HepG2 (cell line): ENCODE results near the gene SLC16A11. TPM values are rescaled to one million over a fixed set of nuclear protein-coding genes. Genes with fewer than 3 reads are reported as not detected.

ENCODE experiments used
- AGO1 ChIP-seq: fragments of 200-400 bp; formaldehyde crosslinking; IDR thresholded peaks from 2 replicates; pipeline ENCODE4 v1.6.1; 2017; ENCODE audit warnings: mild to moderate bottlenecking, low read depth, low read length, moderate library complexity; ENCODE audit not compliant: poor library complexity, severe bottlenecking
- ARNTL ChIP-seq: sonication (generic); formaldehyde crosslinking; IDR thresholded peaks from 2 replicates; pipeline ENCODE4 v1.4.0; 2020; ENCODE audit warnings: mild to moderate bottlenecking, missing genetic modification reagents
- GABPB1 ChIP-seq: IDR thresholded peaks from 2 replicates; pipeline ENCODE4 v1.6.1; 2016; ENCODE audit warnings: mild to moderate bottlenecking, missing genetic modification reagents, moderate library complexity, missing compliant biosample characterization
- IRF2 ChIP-seq: IDR thresholded peaks from 2 replicates; pipeline ENCODE4 v1.6.1; 2018; ENCODE audit warnings: missing genetic modification reagents, missing compliant biosample characterization
- JDP2 ChIP-seq: sonication (generic); formaldehyde crosslinking; IDR thresholded peaks from 2 replicates; pipeline ENCODE4 v1.8.1; 2022; ENCODE audit warnings: missing genetic modification reagents, borderline replicate concordance
- POLR2A ChIP-seq, 2 experiments: IDR thresholded peaks; 2 replicates each; pipeline ENCODE4 v1.6.1; 2011; ENCODE audit warnings: low read depth in 2 of 2, low read length in 2 of 2, mild to moderate bottlenecking in 1 of 2, moderate library complexity in 1 of 2; ENCODE audit not compliant: insufficient read depth in 1 of 2
- SRY ChIP-seq: sonication (generic); formaldehyde crosslinking; IDR thresholded peaks from 2 replicates; pipeline ENCODE4 v1.8.0; 2022; ENCODE audit warnings: mild to moderate bottlenecking, missing genetic modification reagents
- SSRP1 ChIP-seq: IDR thresholded peaks from 2 replicates; pipeline ENCODE4 v1.6.1; 2016; ENCODE audit warnings: control low read depth
- TEAD2 ChIP-seq: sonication (generic); formaldehyde crosslinking; IDR thresholded peaks from 2 replicates; pipeline ENCODE4 v1.9.0; 2021; ENCODE audit warnings: missing genetic modification reagents
- ZBTB8A ChIP-seq: sonication (generic); formaldehyde crosslinking; IDR thresholded peaks from 2 replicates; pipeline ENCODE4 v1.4.0; 2020; ENCODE audit warnings: mild to moderate bottlenecking, low read depth, missing genetic modification reagents, borderline replicate concordance
- ZNF234 ChIP-seq: sonication (generic); formaldehyde crosslinking; conservative IDR thresholded peaks from 2 replicates; pipeline ENCODE4 v1.5.1; 2020; ENCODE audit warnings: mild to moderate bottlenecking, missing genetic modification reagents
- polyA plus RNA-seq, 8 experiments: library from polyadenylated mRNA; depleted of rRNA in 3 of 8; stranded (reverse) in 7 of 8; unstranded in 1 of 8; fragments of >200 nt; fragmentation: Illumina TruSeq in 4 of 8; extraction: Trizol in 4 of 8; gene quantifications; 2 replicates each; pipeline versions ENCODE4 v1.2.1 to v1.2.3, GENCODE V29; 2011 to 2016; ENCODE audit warnings: low read depth in 4 of 8, missing spikeins in 1 of 8, mixed read lengths in 1 of 8; ENCODE audit not compliant: insufficient read depth in 1 of 8
- total RNA-seq, 5 experiments: library from RNA; depleted of rRNA; stranded (reverse); fragments of >200 nt; fragmentation: Illumina TruSeq; extraction: Trizol; gene quantifications; 2 replicates each; pipeline ENCODE4 v1.2.3, GENCODE V29; 2016; ENCODE audit warnings: low read depth in 1 of 5
- TF ChIP-seq, protein P1 (sequence below): sonication (generic); formaldehyde crosslinking; IDR thresholded peaks from 2 replicates; pipeline ENCODE4 v1.8.1; 2023; ENCODE audit warnings: missing genetic modification reagents, inconsistent platforms, borderline replicate concordance
- TF ChIP-seq, protein P2 (sequence below): sonication (generic); formaldehyde crosslinking; conservative IDR thresholded peaks from 2 replicates; pipeline ENCODE4 v1.4.0; 2020; ENCODE audit warnings: missing genetic modification reagents
- TF ChIP-seq, protein P3 (sequence below): sonication (generic); formaldehyde crosslinking; IDR thresholded peaks from 2 replicates; pipeline ENCODE4 v1.5.1; 2020; ENCODE audit warnings: missing genetic modification reagents, mild to moderate bottlenecking, borderline replicate concordance
- TF ChIP-seq, protein P4 (sequence below): sonication (generic); formaldehyde crosslinking; IDR thresholded peaks from 2 replicates; pipeline ENCODE4 v1.4.0; 2020; ENCODE audit warnings: missing genetic modification reagents
- TF ChIP-seq, protein P5 (sequence below): sonication (generic); formaldehyde crosslinking; IDR thresholded peaks from 2 replicates; pipeline ENCODE4 v1.5.0; 2020; ENCODE audit warnings: missing genetic modification reagents
- TF ChIP-seq, protein P6 (sequence below): IDR thresholded peaks from 2 replicates; pipeline ENCODE4 v1.6.1; 2018; ENCODE audit warnings: missing genetic modification reagents, mild to moderate bottlenecking, missing compliant biosample characterization

SLC16A11 gene
- total and polyA plus RNA-seq, 2 of the 13 experiments (the other 11 are each of a cell fraction or from before 2014, with no cell fraction given): not detected

DNA sequence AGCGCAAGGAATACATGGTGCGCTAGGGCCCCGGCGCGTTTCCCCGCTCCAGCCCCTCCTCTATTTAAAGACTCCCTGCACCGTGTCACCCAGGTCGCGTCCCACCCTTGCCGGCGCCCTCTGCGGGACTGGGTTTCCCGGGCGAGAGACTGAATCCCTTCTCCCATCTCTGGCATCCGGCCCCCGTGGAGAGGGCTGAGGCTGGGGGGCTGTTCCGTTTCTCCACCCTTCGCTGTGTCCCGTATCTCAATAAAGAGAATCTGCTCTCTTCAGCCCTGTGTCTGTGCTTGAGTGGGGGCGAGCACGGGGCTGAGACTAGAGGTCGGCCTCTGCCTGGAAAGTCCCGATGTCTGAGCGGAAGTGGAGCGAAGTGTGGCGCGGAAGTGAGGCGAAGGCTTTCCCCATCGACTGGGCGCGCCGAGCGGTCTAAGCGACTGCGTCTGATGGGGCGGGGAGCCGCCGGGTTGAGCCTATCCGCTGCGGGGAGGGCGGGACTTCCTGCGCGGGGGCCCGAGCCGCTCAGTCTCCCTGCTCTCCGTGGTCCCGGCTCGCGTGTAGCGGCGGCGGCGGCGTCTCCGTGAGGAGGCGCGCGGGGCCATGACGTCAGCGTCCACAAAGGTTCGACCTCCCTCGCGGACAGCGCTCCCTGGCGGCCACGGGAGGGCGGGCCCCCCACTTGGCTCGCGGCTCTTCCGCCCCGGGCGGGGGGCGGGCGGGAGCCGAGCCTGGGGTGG, 29.5 kb downstream of the SLC16A11 start (continued):
- TF ChIP-seq, protein P1, sequence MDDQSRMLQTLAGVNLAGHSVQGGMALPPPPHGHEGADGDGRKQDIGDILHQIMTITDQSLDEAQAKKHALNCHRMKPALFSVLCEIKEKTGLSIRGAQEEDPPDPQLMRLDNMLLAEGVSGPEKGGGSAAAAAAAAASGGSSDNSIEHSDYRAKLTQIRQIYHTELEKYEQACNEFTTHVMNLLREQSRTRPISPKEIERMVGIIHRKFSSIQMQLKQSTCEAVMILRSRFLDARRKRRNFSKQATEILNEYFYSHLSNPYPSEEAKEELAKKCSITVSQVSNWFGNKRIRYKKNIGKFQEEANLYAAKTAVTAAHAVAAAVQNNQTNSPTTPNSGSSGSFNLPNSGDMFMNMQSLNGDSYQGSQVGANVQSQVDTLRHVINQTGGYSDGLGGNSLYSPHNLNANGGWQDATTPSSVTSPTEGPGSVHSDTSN (CRISPR knock-in tag): no peak
- TF ChIP-seq, protein P2, sequence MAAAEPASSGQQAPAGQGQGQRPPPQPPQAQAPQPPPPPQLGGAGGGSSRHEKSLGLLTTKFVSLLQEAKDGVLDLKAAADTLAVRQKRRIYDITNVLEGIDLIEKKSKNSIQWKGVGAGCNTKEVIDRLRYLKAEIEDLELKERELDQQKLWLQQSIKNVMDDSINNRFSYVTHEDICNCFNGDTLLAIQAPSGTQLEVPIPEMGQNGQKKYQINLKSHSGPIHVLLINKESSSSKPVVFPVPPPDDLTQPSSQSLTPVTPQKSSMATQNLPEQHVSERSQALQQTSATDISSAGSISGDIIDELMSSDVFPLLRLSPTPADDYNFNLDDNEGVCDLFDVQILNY (CRISPR knock-in tag): no peak
- TF ChIP-seq, protein P3, sequence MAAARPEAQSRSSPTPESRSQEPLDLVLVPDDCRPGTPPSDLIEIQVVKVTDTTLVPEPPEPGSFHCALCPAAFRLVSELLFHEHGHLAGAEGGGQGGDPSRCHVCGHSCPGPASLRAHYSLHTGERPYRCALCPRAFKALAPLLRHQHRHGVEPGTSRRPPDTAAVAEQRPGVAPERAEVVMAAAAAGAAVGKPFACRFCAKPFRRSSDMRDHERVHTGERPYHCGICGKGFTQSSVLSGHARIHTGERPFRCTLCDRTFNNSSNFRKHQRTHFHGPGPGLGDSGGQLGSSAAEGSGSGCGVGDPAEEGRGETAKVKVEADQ: peak; percentile 61; the same call in 1 of the 2 replicates
- TF ChIP-seq IRF2 (CRISPR knock-in tag): peak; percentile 58; the same call in 1 of the 2 replicates
- TF ChIP-seq JDP2 (CRISPR knock-in tag): no peak
- no peak for TF ChIP-seq SSRP1
- no peak for TF ChIP-seq ZBTB8A
- peak; percentile 85 to 92 for TF ChIP-seq POLR2A (IDR thresholded peaks at IDR 0.05; ENCODE audit: insufficient read depth in 1 of 2, low read depth in 2 of 2, low read length in 2 of 2)
- peak; percentile 90 for TF ChIP-seq SRY
- TF ChIP-seq, protein P4, sequence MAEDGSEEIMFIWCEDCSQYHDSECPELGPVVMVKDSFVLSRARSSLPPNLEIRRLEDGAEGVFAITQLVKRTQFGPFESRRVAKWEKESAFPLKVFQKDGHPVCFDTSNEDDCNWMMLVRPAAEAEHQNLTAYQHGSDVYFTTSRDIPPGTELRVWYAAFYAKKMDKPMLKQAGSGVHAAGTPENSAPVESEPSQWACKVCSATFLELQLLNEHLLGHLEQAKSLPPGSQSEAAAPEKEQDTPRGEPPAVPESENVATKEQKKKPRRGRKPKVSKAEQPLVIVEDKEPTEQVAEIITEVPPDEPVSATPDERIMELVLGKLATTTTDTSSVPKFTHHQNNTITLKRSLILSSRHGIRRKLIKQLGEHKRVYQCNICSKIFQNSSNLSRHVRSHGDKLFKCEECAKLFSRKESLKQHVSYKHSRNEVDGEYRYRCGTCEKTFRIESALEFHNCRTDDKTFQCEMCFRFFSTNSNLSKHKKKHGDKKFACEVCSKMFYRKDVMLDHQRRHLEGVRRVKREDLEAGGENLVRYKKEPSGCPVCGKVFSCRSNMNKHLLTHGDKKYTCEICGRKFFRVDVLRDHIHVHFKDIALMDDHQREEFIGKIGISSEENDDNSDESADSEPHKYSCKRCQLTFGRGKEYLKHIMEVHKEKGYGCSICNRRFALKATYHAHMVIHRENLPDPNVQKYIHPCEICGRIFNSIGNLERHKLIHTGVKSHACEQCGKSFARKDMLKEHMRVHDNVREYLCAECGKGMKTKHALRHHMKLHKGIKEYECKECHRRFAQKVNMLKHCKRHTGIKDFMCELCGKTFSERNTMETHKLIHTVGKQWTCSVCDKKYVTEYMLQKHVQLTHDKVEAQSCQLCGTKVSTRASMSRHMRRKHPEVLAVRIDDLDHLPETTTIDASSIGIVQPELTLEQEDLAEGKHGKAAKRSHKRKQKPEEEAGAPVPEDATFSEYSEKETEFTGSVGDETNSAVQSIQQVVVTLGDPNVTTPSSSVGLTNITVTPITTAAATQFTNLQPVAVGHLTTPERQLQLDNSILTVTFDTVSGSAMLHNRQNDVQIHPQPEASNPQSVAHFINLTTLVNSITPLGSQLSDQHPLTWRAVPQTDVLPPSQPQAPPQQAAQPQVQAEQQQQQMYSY (CRISPR knock-in tag): no peak; the same call in 1 of the 2 replicates
- TF ChIP-seq AGO1: peak; percentile 93
- TF ChIP-seq, protein P5, sequence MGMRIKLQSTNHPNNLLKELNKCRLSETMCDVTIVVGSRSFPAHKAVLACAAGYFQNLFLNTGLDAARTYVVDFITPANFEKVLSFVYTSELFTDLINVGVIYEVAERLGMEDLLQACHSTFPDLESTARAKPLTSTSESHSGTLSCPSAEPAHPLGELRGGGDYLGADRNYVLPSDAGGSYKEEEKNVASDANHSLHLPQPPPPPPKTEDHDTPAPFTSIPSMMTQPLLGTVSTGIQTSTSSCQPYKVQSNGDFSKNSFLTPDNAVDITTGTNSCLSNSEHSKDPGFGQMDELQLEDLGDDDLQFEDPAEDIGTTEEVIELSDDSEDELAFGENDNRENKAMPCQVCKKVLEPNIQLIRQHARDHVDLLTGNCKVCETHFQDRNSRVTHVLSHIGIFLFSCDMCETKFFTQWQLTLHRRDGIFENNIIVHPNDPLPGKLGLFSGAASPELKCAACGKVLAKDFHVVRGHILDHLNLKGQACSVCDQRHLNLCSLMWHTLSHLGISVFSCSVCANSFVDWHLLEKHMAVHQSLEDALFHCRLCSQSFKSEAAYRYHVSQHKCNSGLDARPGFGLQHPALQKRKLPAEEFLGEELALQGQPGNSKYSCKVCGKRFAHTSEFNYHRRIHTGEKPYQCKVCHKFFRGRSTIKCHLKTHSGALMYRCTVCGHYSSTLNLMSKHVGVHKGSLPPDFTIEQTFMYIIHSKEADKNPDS (CRISPR knock-in tag): 0 out of 2 replicates have a peak, but pooled peaks have one; percentile 73
- TF ChIP-seq TEAD2: no peak
- 0 out of 2 replicates have a peak, but pooled peaks have one; percentile 31 for TF ChIP-seq ARNTL (CRISPR knock-in tag)
- no peak for TF ChIP-seq ZNF234 (CRISPR knock-in tag)
- peak; percentile 96 for TF ChIP-seq GABPB1
- TF ChIP-seq, protein P6, sequence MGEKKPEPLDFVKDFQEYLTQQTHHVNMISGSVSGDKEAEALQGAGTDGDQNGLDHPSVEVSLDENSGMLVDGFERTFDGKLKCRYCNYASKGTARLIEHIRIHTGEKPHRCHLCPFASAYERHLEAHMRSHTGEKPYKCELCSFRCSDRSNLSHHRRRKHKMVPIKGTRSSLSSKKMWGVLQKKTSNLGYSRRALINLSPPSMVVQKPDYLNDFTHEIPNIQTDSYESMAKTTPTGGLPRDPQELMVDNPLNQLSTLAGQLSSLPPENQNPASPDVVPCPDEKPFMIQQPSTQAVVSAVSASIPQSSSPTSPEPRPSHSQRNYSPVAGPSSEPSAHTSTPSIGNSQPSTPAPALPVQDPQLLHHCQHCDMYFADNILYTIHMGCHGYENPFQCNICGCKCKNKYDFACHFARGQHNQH (CRISPR knock-in tag): 0 out of 2 replicates have a peak, but pooled peaks have one; percentile 14
